PC-9 (cell line): ENCODE data around the gene CLEC16A.

Source experiments
- EZH2 ChIP-seq: fragments of 200-600 bp; sonication (generic); IDR thresholded peaks from 2 replicates; pipeline ENCODE4 v1.8.0; 2017; ENCODE audit warnings: antibody characterized with exemption, low read depth
- TF ChIP-seq, protein P1 (sequence below): fragments of 200-600 bp; sonication (generic); conservative IDR thresholded peaks from 2 replicates; pipeline ENCODE4 v1.6.1; 2017; ENCODE audit warnings: mixed run types, antibody characterized with exemption, mild to moderate bottlenecking, moderate library complexity

DNA sequence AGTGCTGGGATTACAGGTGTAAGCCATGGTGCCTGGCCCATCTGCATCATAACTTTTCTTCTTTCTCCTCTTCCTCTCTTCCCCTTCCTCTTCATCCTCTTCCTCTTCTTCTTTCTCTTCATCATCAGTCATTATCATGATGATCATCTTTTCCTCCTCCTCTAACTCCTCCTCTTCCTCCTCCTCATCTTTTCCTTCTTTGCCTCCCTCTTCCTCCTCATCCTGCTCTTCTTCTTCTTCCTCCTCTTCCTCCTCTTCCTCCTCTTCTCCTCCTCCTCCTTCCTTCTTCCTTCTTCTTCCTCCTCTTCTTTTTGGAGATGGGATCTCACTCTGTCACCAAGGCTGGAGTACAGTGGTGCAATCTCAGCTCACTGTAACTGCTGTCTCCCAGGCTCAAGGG lies 249.1 kb downstream of the CLEC16A start:
- TF ChIP-seq, protein P1, sequence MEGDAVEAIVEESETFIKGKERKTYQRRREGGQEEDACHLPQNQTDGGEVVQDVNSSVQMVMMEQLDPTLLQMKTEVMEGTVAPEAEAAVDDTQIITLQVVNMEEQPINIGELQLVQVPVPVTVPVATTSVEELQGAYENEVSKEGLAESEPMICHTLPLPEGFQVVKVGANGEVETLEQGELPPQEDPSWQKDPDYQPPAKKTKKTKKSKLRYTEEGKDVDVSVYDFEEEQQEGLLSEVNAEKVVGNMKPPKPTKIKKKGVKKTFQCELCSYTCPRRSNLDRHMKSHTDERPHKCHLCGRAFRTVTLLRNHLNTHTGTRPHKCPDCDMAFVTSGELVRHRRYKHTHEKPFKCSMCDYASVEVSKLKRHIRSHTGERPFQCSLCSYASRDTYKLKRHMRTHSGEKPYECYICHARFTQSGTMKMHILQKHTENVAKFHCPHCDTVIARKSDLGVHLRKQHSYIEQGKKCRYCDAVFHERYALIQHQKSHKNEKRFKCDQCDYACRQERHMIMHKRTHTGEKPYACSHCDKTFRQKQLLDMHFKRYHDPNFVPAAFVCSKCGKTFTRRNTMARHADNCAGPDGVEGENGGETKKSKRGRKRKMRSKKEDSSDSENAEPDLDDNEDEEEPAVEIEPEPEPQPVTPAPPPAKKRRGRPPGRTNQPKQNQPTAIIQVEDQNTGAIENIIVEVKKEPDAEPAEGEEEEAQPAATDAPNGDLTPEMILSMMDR = no peak
- TF ChIP-seq EZH2 = no peak
